ENCODE data around the gene GLOD5. TPM values are rescaled to one million over a fixed set of nuclear protein-coding genes. Genes with fewer than 3 reads are reported as not detected.

The GLOD5 gene
- total and polyA plus RNA-seq, 9 of the 15 experiments (the other 6 are each of a cell fraction or from before 2014, with no cell fraction given), result 0.27 to 4.4 (median 2.2) TPM

DNA sequence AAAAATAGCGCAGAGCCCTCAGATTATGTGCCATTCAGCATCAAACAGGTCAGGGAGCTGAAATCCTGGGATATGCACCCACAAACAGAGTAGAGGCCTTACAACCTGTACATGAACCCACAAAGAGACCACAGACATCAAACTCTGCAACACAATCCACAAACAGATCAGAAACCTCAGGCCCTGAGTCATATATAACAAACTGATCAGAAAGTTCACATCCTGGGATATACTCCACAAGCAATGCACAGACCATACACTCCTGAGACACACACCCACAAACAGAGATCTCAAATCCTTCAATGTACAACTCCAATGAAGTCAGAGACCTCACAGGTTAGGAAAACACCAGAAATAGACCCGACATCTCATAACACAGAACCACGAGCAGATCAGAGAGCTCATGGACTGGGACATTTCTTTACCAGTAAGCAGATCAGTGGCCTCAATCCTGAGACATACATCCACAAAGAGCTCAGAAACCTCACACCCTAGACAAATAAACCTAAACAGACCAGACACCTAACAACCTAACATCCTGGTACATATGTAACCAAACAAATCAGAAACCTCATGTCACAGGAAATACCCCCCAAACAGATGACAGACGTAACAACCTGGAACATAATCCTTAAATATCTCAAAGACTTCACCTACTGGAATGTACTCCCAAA, 40.8 kb upstream of the GLOD5 start:
- POLR2A ChIA-PET, result interaction anchor here (0.6 to 1.3 kb wide), 3 partner anchors 8 to 66 kb away, joined by 3 read pairs; no protein-coding TSS in a partner anchor
- FAIRE-seq, result no peak
- Histone ChIP-seq H3K4me2 (ENCODE audit: insufficient read depth, low read length) (no peak overlapping the region), H3K27me3 (ENCODE audit: control insufficient read depth in 2 of 2, insufficient read depth in 2 of 2, low read length in 2 of 2) (no peaks in the 10 kb centered on the region), H4K20me1 (replicated peaks; ENCODE audit: control insufficient read depth, insufficient read depth, low read length) (no peaks in the 10 kb centered on the region), H3K4me3 (no peak overlapping the region), H2AFZ (ENCODE audit: low read depth, low read length) (no peak overlapping the region), H3K9me3 (replicated peaks; ENCODE audit: control insufficient read depth, insufficient read depth, low read depth, low read length) (no peaks in the 10 kb centered on the region), H3K4me1 (replicated peaks in 1 of 2; ENCODE audit: control insufficient read depth in 2 of 2, insufficient read depth in 2 of 2, low read length in 2 of 2) (peaks cover 0 to 9% of the 10 kb centered on the region in 2 experiments; a peak in 2 of 5 replicates), H3K79me2 (ENCODE audit: control insufficient read depth, insufficient read depth, low read length) (0 out of 3 replicates have a peak, but pooled peaks cover 3% of the 10 kb centered on the region), H3K9ac (ENCODE audit: insufficient read depth in 1 of 2, low read depth in 2 of 2, low read length in 2 of 2) (no peak overlapping the region), H3K36me3 (ENCODE audit: control insufficient read depth, insufficient read depth, low read length) (no peaks in the 10 kb centered on the region), H3K27ac (ENCODE audit: extremely low read depth, low read depth, low read length) (no peak overlapping the region), H3K9me1 (ENCODE audit: control insufficient read depth, insufficient read depth, low read length) (no peaks in the 10 kb centered on the region)
- no peak for ATAC-seq
- no peak for DNase-seq (ENCODE audit: extremely low read depth in 1 of 4, low spot score in 3 of 4)
- in situ Hi-C loops (cut with MboI) (no loop called here), intact Hi-C loops (cut with micrococcal nuclease) (no loop called here)
- 16% methylated on average over 4 of the region's 4 CpGs for WGBS (ENCODE audit: insufficient coverage, low coverage, missing lambda C conversion rate)
- CTCF ChIA-PET (ENCODE audit: low intra/inter-chr PET ratio), result no interaction called here
- no peak for TF ChIP-seq NFYB (IDR thresholded peaks at IDR 0.05; ENCODE audit: extremely low read depth, insufficient read length)
- TF ChIP-seq ZNF644 (tag; IDR thresholded peaks at IDR 0.05; ENCODE audit: low read depth), result no peak
- TF ChIP-seq ZNF224 (CRISPR knock-in tag; IDR thresholded peaks at IDR 0.05), result no peak
- no peak for TF ChIP-seq ZKSCAN1 (IDR thresholded peaks at IDR 0.05; ENCODE audit: low read depth, low read length)
- TF ChIP-seq, protein P1, sequence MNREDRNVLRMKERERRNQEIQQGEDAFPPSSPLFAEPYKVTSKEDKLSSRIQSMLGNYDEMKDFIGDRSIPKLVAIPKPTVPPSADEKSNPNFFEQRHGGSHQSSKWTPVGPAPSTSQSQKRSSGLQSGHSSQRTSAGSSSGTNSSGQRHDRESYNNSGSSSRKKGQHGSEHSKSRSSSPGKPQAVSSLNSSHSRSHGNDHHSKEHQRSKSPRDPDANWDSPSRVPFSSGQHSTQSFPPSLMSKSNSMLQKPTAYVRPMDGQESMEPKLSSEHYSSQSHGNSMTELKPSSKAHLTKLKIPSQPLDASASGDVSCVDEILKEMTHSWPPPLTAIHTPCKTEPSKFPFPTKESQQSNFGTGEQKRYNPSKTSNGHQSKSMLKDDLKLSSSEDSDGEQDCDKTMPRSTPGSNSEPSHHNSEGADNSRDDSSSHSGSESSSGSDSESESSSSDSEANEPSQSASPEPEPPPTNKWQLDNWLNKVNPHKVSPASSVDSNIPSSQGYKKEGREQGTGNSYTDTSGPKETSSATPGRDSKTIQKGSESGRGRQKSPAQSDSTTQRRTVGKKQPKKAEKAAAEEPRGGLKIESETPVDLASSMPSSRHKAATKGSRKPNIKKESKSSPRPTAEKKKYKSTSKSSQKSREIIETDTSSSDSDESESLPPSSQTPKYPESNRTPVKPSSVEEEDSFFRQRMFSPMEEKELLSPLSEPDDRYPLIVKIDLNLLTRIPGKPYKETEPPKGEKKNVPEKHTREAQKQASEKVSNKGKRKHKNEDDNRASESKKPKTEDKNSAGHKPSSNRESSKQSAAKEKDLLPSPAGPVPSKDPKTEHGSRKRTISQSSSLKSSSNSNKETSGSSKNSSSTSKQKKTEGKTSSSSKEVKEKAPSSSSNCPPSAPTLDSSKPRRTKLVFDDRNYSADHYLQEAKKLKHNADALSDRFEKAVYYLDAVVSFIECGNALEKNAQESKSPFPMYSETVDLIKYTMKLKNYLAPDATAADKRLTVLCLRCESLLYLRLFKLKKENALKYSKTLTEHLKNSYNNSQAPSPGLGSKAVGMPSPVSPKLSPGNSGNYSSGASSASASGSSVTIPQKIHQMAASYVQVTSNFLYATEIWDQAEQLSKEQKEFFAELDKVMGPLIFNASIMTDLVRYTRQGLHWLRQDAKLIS (CRISPR knock-in tag; IDR thresholded peaks at IDR 0.05), result no peak
- no peak for TF ChIP-seq L3MBTL2 (IDR thresholded peaks at IDR 0.05)
- TF ChIP-seq ZNF408 (CRISPR knock-in tag; IDR thresholded peaks at IDR 0.05; ENCODE audit: low read depth), result no peak
- TF ChIP-seq, protein P2, sequence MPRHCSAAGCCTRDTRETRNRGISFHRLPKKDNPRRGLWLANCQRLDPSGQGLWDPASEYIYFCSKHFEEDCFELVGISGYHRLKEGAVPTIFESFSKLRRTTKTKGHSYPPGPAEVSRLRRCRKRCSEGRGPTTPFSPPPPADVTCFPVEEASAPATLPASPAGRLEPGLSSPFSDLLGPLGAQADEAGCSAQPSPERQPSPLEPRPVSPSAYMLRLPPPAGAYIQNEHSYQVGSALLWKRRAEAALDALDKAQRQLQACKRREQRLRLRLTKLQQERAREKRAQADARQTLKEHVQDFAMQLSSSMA (CRISPR knock-in tag; IDR thresholded peaks at IDR 0.05), result no peak
- no peak for TF ChIP-seq CAMTA2 (CRISPR knock-in tag; conservative IDR thresholded peaks at IDR 0.05)
- TF ChIP-seq NR2F6 (CRISPR knock-in tag; IDR thresholded peaks at IDR 0.05), result no peak
- TF ChIP-seq ZNF324 (CRISPR knock-in tag; IDR thresholded peaks at IDR 0.05), result no peak
- TF ChIP-seq ZNF696 (CRISPR knock-in tag; conservative IDR thresholded peaks at IDR 0.05), result no peak
- TF ChIP-seq TCF3 (CRISPR knock-in tag; IDR thresholded peaks at IDR 0.05), result no peak
- no peak for TF ChIP-seq HIVEP1 (CRISPR knock-in tag; IDR thresholded peaks at IDR 0.05)
- no TSS peak for BruUV-seq (replicated peaks)
